ENCODE measurements around the gene PSMD12. TPM values are rescaled to one million over a fixed set of nuclear protein-coding genes. Genes with fewer than 3 reads are reported as not detected.

PSMD12 gene
- total and polyA plus RNA-seq, 2 donors, result 21.1 to 48.0 TPM

GRCh38 chr17:67377488-67378453, 11.4 kb upstream of the PSMD12 start:
- no peaks in the 10 kb centered on the region for H3K4me1 ChIP-seq (ENCODE audit: insufficient read depth)
- WGBS, result under 1% methylated on average over 100 of the region's 100 CpGs
- H3K4me3 ChIP-seq (ENCODE audit: low read depth, low read length), result peak overlapping the region; percentile 87
- no peak for DNase-seq (ENCODE audit: extremely low spot score)
- peak overlapping the region; percentile 82 for H3K27ac ChIP-seq (ENCODE audit: low read depth)
- no peaks in the 10 kb centered on the region for H3K36me3 ChIP-seq (ENCODE audit: insufficient read depth)

GRCh38 chr17:67376737-67377487, 10.5 kb upstream of the PSMD12 start, which contains the start of gene PITPNC1:
Gene PITPNC1, plus strand, starts transcription at chr17:67377281.
- under 1% methylated on average over 56 of the region's 56 CpGs for WGBS
- no peak for DNase-seq (ENCODE audit: extremely low spot score)
- H3K4me1 ChIP-seq (ENCODE audit: insufficient read depth), result no peaks in the 10 kb centered on the region
- H3K4me3 ChIP-seq (ENCODE audit: low read depth, low read length), result peak within 1 kb of the TSS; percentile 87
- H3K27ac ChIP-seq (ENCODE audit: low read depth), result peak within 1 kb of the TSS; percentile 82
- H3K36me3 ChIP-seq (ENCODE audit: insufficient read depth), result no peaks in the 10 kb centered on the region

GRCh38 chr17:67376415-67376736, 10.0 kb upstream of the PSMD12 start:
- H3K36me3 ChIP-seq (ENCODE audit: insufficient read depth), result no peaks in the 10 kb centered on the region
- H3K4me1 ChIP-seq (ENCODE audit: insufficient read depth), result no peaks in the 10 kb centered on the region
- 33% methylated on average over 6 of the region's 6 CpGs for whole genome bisulfite sequencing
- DNase-seq (ENCODE audit: extremely low spot score), result no peak
- no peak overlapping the region for H3K4me3 ChIP-seq (ENCODE audit: low read depth, low read length)
- no peak overlapping the region for H3K27ac ChIP-seq (ENCODE audit: low read depth)

DNA sequence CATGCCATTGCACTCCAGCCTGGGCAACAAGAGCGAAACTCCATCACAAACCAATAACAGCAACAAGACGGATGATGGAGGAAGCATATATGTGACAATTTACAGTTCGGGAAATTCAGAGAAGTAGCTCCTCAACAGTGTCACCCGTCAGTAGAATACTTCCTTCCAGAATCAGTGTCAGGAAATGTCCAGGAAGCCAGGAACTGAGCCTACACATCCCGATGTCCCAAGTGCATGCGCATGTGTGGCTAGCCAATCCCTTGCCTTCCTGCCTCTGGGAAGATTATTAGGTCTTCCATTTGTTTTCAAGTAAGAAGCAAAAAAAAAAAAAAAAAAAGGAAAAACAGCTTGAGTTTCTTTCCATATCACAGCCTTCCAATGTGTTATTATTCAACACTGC, 9.3 kb upstream of the PSMD12 start:
- Histone ChIP-seq H3K4me1 (ENCODE audit: insufficient read depth) (no peaks in the 10 kb centered on the region), H3K36me3 (ENCODE audit: insufficient read depth) (no peaks in the 10 kb centered on the region), H3K4me3 (ENCODE audit: low read depth, low read length) (no peak overlapping the region), H3K27ac (ENCODE audit: low read depth) (no peak overlapping the region)
- no peak for DNase-seq (ENCODE audit: extremely low spot score)
- 77% methylated on average over 6 of the region's 6 CpGs for WGBS

DNA sequence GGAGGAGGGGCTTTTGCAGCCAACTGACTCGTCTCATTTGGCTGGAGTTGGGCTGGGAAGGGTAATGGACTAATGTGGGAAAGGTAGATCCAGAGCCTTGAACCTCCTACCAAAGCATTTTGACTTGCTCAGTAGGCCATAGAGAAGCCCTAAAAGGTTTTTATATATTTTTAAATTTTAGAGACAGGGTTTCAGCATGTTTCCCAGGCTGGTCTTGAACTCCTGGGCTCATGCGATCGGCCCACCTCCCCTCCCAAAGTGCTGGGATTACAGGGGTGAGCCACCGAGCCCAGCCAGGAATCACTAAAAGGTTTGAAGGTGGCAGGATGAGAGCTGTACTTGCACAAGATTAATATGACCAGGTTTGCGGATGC, 8.7 kb upstream of the PSMD12 start:
- no peak overlapping the region for H3K4me3 ChIP-seq (ENCODE audit: low read depth, low read length)
- no peaks in the 10 kb centered on the region for H3K4me1 ChIP-seq (ENCODE audit: insufficient read depth)
- DNase-seq (ENCODE audit: extremely low spot score), result no peak
- H3K36me3 ChIP-seq (ENCODE audit: insufficient read depth), result no peaks in the 10 kb centered on the region
- H3K27ac ChIP-seq (ENCODE audit: low read depth), result no peak overlapping the region
- 81% methylated on average over 5 of the region's 5 CpGs for WGBS

- H3K4me1 ChIP-seq (ENCODE audit: insufficient read depth), result no peaks in the 10 kb centered on the region
- H3K36me3 ChIP-seq (ENCODE audit: insufficient read depth), result no peaks in the 10 kb centered on the region
- WGBS, result 15% methylated on average over 12 of the region's 12 CpGs
- H3K4me3 ChIP-seq (ENCODE audit: low read depth, low read length), result no peak overlapping the region
- no peak overlapping the region for H3K27ac ChIP-seq (ENCODE audit: low read depth)
- DNase-seq (ENCODE audit: extremely low spot score), result no peak
Observed at GRCh38 chr17:67374329-67375053, 8.1 kb upstream of the PSMD12 start.

GRCh38 chr17:67372751-67373150, 6.4 kb upstream of the PSMD12 start:
- no peak overlapping the region for H3K27ac ChIP-seq (ENCODE audit: low read depth)
- H3K4me1 ChIP-seq (ENCODE audit: insufficient read depth), result no peaks in the 10 kb centered on the region
- no peak for DNase-seq (ENCODE audit: extremely low spot score)
- 89% methylated on average over 1 of the region's 1 CpG for WGBS
- no peaks in the 10 kb centered on the region for H3K36me3 ChIP-seq (ENCODE audit: insufficient read depth)
- H3K4me3 ChIP-seq (ENCODE audit: low read depth, low read length), result no peak overlapping the region

DNA sequence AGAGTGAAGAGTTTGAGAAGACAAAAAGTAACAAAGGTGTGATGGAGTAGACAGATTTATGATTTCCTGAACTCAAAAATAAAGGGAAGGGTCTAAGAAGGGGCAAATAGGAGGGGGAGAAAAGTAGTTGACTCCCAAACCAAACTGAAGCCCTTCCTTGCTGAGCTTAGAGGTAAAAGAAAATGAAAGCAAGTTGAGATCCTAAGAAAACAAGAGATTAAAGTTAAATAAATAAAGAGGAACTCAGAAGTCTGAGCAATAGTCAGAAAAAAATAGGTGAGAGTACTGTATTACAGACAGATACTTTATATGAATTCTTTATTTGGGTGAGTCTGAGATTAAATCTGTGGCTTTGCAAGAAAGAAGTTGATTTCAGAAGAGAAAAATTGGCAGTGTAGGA, 3.3 kb upstream of the PSMD12 start:
- Histone ChIP-seq H3K36me3 (ENCODE audit: insufficient read depth) (no peaks in the 10 kb centered on the region), H3K4me3 (ENCODE audit: low read depth, low read length) (no peak overlapping the region), H3K4me1 (ENCODE audit: insufficient read depth) (peaks cover 2% of the 10 kb centered on the region), H3K27ac (ENCODE audit: low read depth) (no peak overlapping the region)
- no peak for DNase-seq (ENCODE audit: extremely low spot score)

GRCh38 chr17:67365738-67366192, 612 bp downstream of the PSMD12 start:
- peak overlapping the region; percentile 96 for H3K27ac ChIP-seq (ENCODE audit: low read depth)
- H3K4me1 ChIP-seq (ENCODE audit: insufficient read depth), result peaks cover 3% of the 10 kb centered on the region
- no peaks in the 10 kb centered on the region for H3K36me3 ChIP-seq (ENCODE audit: insufficient read depth)
- DNase-seq (ENCODE audit: extremely low spot score), result no peak
- H3K4me3 ChIP-seq (ENCODE audit: low read depth, low read length), result peak overlapping the region; percentile 79
- under 1% methylated on average over 11 of the region's 11 CpGs for WGBS

- DNase-seq (ENCODE audit: extremely low spot score), result no peak
- H3K4me1 ChIP-seq (ENCODE audit: insufficient read depth), result peaks cover 3% of the 10 kb centered on the region
- no peak overlapping the region for H3K27ac ChIP-seq (ENCODE audit: low read depth)
Observed at GRCh38 chr17:67364847-67365737, 1.3 kb downstream of the PSMD12 start.

GRCh38 chr17:67362173-67362572, 4.2 kb downstream of the PSMD12 start:
- 93% methylated on average over 9 of the region's 9 CpGs for WGBS
- H3K4me3 ChIP-seq (ENCODE audit: low read depth, low read length), result no peak overlapping the region
- no peak for DNase-seq (ENCODE audit: extremely low spot score)
- H3K36me3 ChIP-seq (ENCODE audit: insufficient read depth), result no peaks in the 10 kb centered on the region
- H3K4me1 ChIP-seq (ENCODE audit: insufficient read depth), result peaks cover 3% of the 10 kb centered on the region
- no peak overlapping the region for H3K27ac ChIP-seq (ENCODE audit: low read depth)

More at GRCh38 chr17:67364847-67365737, 1.3 kb downstream of the PSMD12 start:
- Histone ChIP-seq H3K36me3 (ENCODE audit: insufficient read depth) (no peaks in the 10 kb centered on the region), H3K4me3 (ENCODE audit: low read depth, low read length) (peak overlapping the region; percentile 79)
- WGBS, result 73% methylated on average over 26 of the region's 26 CpGs

- WGBS, result 82% methylated on average over 1 of the region's 1 CpG
- Histone ChIP-seq H3K36me3 (ENCODE audit: insufficient read depth) (peaks cover under 1% of the 10 kb centered on the region), H3K4me3 (ENCODE audit: low read depth, low read length) (no peak overlapping the region), H3K27ac (ENCODE audit: low read depth) (no peak overlapping the region), H3K4me1 (ENCODE audit: insufficient read depth) (peaks cover 3% of the 10 kb centered on the region)
- DNase-seq (ENCODE audit: extremely low spot score), result no peak
Observed at GRCh38 chr17:67360880-67361279, 5.5 kb downstream of the PSMD12 start.

Measured in urinary bladder (tissue), 4 donors.